ENCODE data around the gene GALNT6. TPM values are rescaled to one million over a fixed set of nuclear protein-coding genes. Genes with fewer than 3 reads are reported as not detected.

The GALNT6 gene
- total and polyA plus RNA-seq, 7 donors: 0.10 to 2.1 (median 0.40) TPM

GRCh38 chr12:51399891-51400290 is 8.7 kb upstream of the GALNT6 start:
- TF ChIP-seq CTCF (IDR thresholded peaks at IDR 0.05): no peak
- WGBS, 3 donors: 66 to 68% (median 66%) methylated on average over 3 to 4 of the region's 4 CpGs
- no peak for ATAC-seq

GRCh38 chr12:51397670-51398069 is 6.5 kb upstream of the GALNT6 start:
- H3K27me3 ChIP-seq (ENCODE audit: insufficient read depth in 3 of 3, low read length in 2 of 3): peaks cover 0 to 32% (median 5%) of the 10 kb centered on the region in 3 donors
- intact Hi-C loops (cut with DNase I): no loop called here
- TF ChIP-seq CTCF (IDR thresholded peaks at IDR 0.05): no peak
- H3K9me3 ChIP-seq: no peaks in the 10 kb centered on the region
- ATAC-seq (no peak), DNase-seq (no peak)
- H3K4me3 ChIP-seq: no peak overlapping the region
- no peak overlapping the region for H3K27ac ChIP-seq
- H3K4me1 ChIP-seq: no peaks in the 10 kb centered on the region
- WGBS, 3 donors: 65 to 78% (median 70%) methylated on average over 4 of the region's 4 CpGs
- H3K36me3 ChIP-seq (ENCODE audit: insufficient read depth in 1 of 2, low read depth in 1 of 2): no peaks in the 10 kb centered on the region

More at GRCh38 chr12:51399891-51400290, 8.7 kb upstream of the GALNT6 start:
- no peak overlapping the region for H3K27ac ChIP-seq
- no peaks in the 10 kb centered on the region for H3K36me3 ChIP-seq (ENCODE audit: insufficient read depth in 1 of 2, low read depth in 1 of 2)
- H3K4me1 ChIP-seq: no peaks in the 10 kb centered on the region
- peaks cover 0 to 21% (median 0%) of the 10 kb centered on the region in 3 donors for H3K27me3 ChIP-seq (ENCODE audit: insufficient read depth in 3 of 3, low read length in 2 of 3)
- intact Hi-C loops (cut with DNase I): no loop called here
- no peak overlapping the region for H3K4me3 ChIP-seq
- no peak for DNase-seq
- H3K9me3 ChIP-seq: no peaks in the 10 kb centered on the region

- WGBS, 3 donors: 48 to 57% (median 53%) methylated on average over 8 of the region's 8 CpGs
- Histone ChIP-seq H3K4me3 (no peak overlapping the region), H3K9me3 (no peaks in the 10 kb centered on the region), H3K27ac (no peak overlapping the region), H3K4me1 (peaks cover 3% of the 10 kb centered on the region), H3K36me3 (ENCODE audit: insufficient read depth in 1 of 2, low read depth in 1 of 2) (no peaks in the 10 kb centered on the region), H3K27me3 (ENCODE audit: insufficient read depth in 3 of 3, low read length in 2 of 3) (peaks cover 0 to 44% (median 15%) of the 10 kb centered on the region in 3 donors)
- ATAC-seq (no peak), DNase-seq (no peak)
- no peak for TF ChIP-seq CTCF (IDR thresholded peaks at IDR 0.05)
- intact Hi-C loops (cut with DNase I): no loop called here
Measured at GRCh38 chr12:51395283-51396230, 4.4 kb upstream of the GALNT6 start.

- Histone ChIP-seq H3K27ac (peak overlapping the region; percentile 23), H3K4me3 (no peak overlapping the region), H3K4me1 (peaks cover 3% of the 10 kb centered on the region), H3K36me3 (ENCODE audit: insufficient read depth in 1 of 2, low read depth in 1 of 2) (no peaks in the 10 kb centered on the region), H3K9me3 (no peaks in the 10 kb centered on the region), H3K27me3 (ENCODE audit: insufficient read depth in 3 of 3, low read length in 2 of 3) (peaks cover 0 to 48% (median 15%) of the 10 kb centered on the region in 3 donors)
- intact Hi-C loops (cut with DNase I): no loop called here
- DNase-seq (no peak), ATAC-seq (peak in 2 of 4 donors; percentile 41 to 55)
- WGBS, 3 donors: 74 to 79% (median 75%) methylated on average over 14 of the region's 14 CpGs
- no peak for TF ChIP-seq CTCF (IDR thresholded peaks at IDR 0.05)
Measured at GRCh38 chr12:51393676-51394545, 2.7 kb upstream of the GALNT6 start.
